Mesenteric fat pad (tissue), 1 donor: ENCODE measurements around the gene S100A6. TPM values are rescaled to one million over a fixed set of nuclear protein-coding genes. Genes with fewer than 3 reads are reported as not detected.

Source experiments
- DNase-seq: peaks from one replicate; pipeline ENCODE4 v3.0.0-alpha.2; 2020; ENCODE audit warnings: low spot score
- total RNA-seq: library from RNA; stranded (reverse); fragmentation: NEBNext Ultra II Directional; extraction: Animal tissue kit (Norgen Biotek cat#: 25700); gene quantifications from one replicate; pipeline ENCODE4 v1.2.1, GENCODE V29; 2021
- donor health status: DM: yes; HTN: yes; CAD: no.

The S100A6 gene
- total RNA-seq, 1 donor from 2014 or later: 1,184 TPM

- no peak for DNase-seq
Measured at GRCh38 chr1:153506831-153507413, 28.9 kb downstream of the S100A6 start.

GRCh38 chr1:153506386-153506785 is 29.4 kb downstream of the S100A6 start:
- DNase-seq: no peak

- no peak for DNase-seq
Measured at GRCh38 chr1:153505576-153505975, 30.2 kb downstream of the S100A6 start.

- DNase-seq: no peak
Measured at GRCh38 chr1:153503766-153504165, 32.0 kb downstream of the S100A6 start.

DNA sequence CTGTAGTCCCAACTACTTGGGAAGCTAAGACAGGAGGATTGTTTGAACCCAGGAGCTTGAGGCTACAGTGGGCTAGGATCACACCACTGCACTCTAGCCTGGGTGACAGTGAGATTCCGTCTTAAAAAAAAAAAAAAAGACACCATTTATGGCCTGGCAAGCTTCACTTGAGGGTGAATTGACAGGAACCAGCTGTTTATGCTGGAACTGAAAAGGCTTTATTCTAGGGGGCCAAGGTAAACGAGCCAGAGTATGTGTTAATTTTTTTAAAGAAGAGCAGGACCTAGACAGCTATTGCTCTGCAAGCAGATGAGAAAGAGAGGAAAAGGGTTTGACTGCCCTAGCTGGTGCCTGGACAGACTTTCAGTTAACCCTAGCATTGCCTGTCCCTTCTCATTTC is 37.0 kb downstream of the S100A6 start:
- no peak for DNase-seq

DNA sequence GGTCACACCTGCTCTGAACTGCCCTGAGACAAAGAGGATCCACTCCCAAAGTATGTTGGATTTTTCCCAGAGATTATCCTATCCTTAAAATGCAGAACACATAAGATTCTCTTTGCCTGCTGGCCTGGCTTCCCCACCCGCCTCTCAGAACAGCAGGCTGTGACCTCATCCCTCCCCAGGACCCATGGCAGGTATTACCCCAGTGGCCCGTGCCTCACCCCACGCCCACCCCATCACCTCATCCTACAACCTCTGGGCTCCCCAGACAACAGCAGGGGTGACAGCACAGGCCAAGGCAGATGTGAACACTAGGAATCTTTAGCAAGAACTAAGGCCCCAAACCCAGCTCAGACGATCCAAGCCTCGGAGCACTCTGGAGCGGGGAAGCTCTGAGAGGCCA is 40.3 kb downstream of the S100A6 start:
- no peak for DNase-seq

DNA sequence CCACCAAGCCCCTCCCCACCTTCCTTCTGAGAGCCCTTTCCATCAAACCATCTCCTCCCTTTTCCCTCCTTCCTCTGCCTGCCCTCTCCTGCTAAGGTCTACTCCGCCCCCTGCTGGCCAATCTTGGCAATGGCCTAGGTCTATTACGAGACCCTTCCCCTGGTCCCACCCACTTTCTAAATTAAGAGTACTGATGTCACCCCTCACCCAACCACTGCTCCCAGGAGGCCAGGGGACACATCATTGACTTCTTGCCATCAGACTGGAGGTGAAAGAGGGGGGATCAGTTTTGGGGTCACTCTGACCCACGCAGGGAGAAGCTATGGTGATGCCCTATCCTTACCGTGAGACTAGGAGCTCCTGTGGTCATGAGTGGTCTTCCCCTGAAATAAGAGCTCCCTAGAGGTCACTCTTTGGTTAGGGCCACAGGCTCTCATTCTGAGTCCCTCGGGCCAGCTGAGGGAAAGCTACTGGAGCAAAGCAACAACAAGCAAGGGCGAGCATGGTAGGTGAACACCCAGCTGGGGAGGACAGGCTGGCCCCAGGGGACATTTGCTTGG is 40.7 kb downstream of the S100A6 start:
- DNase-seq: no peak

DNA sequence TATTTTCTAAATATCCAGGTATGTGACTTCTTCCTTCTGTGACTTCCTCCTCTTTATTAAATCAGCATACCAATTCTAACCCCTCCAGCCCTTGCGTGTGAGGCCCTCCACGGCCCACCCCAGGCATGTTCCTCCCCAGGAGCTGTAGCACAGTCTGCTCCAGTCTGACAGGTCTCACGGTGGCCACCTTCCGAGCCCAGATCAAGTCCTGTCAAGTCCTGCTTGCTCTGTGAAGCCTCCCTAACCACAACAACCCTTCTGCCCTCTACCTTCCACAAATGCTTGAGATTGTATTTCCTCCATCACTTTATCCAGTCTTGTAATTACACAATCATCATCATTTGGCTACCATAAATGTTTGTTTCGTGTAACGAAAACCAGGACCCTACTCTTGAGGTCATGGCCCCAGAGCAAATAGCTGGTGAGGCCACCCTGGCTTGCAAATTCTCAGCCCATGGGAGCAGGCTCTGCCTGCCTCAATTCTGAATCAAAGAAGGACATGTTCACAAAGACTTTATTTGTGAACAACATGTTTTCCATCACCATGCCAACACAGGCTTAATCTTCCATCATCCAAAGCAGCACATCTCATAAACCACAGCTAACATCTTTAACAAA is 42.3 kb downstream of the S100A6 start:
- DNase-seq: no peak

DNA sequence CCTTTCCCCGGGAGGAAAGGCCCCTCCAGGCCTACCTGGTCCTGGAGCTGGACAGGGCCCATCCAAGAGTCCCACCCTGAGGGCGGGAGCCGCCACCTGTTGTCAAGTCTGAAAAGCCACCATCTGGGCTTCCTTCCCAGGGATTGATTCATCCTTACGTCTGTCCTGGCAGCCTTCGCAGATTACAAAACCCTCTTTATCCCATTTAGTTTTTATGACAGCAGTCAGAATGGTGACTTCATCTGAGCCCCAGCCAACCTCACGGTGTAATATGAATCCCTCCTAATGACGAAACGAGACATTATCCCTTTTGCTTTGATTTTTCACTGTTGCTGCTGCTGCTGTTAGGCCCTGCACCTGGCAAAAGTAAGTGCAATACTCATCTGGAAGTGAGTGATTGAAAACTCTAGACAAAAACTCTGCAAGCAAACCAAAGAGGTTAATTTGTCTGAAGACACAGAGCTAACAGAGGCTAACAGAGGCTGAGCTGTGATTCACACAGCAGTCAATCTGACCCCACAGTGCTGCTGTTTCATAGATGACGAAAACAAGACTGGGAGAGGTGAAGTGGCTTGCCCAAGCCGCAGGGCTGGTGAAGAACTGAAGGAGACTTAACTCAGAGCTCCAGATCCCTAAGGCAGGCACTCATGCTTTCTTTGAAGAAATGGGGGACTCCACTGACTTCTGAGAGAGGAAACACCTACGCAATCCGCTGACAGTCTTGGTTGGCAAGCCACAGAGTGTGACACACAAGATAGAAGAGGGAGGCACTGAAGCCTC is 45.3 kb downstream of the S100A6 start:
- DNase-seq: no peak

- DNase-seq: no peak
Measured at GRCh38 chr1:153488731-153489130, 47.1 kb downstream of the S100A6 start.

GRCh38 chr1:153487707-153488106 is 48.1 kb downstream of the S100A6 start:
- DNase-seq: no peak

- no peak for DNase-seq
Measured at GRCh38 chr1:153485863-153486262, 49.9 kb downstream of the S100A6 start.

Other genes starting within 250 kb of the S100A6 start
- gene PGLYRP3, start 223.0 kb downstream of the S100A6 start, total RNA-seq: not detected
- not detected for gene PGLYRP4, start 187.2 kb downstream of the S100A6 start, total RNA-seq
- gene S100A9, start 178.1 kb downstream of the S100A6 start, total RNA-seq: 892 TPM
- gene S100A12, start 160.4 kb downstream of the S100A6 start, total RNA-seq: 77.2 TPM
- gene S100A8, start 144.9 kb downstream of the S100A6 start, total RNA-seq: 674 TPM
- gene S100A7A, start 119.5 kb downstream of the S100A6 start, total RNA-seq: not detected
- gene S100A7, start 75.3 kb downstream of the S100A6 start, total RNA-seq: not detected
- gene S100A5, start 4.9 kb upstream of the S100A6 start, total RNA-seq: not detected
- 512 TPM for gene S100A4, start 9.8 kb upstream of the S100A6 start, total RNA-seq
- 2.2 TPM for gene S100A3, start 13.3 kb upstream of the S100A6 start, total RNA-seq
- gene S100A2, start 29.9 kb upstream of the S100A6 start, total RNA-seq: 0.58 TPM
- gene S100A16, start 77.1 kb upstream of the S100A6 start, total RNA-seq: 107 TPM
- gene S100A14, start 80.3 kb upstream of the S100A6 start, total RNA-seq: 0.35 TPM
- gene S100A13, start 91.5 kb upstream of the S100A6 start, total RNA-seq: 146 TPM
- gene S100A1, start 92.4 kb upstream of the S100A6 start, total RNA-seq: 12.6 TPM
- 55.5 TPM for gene CHTOP, start 98.1 kb upstream of the S100A6 start, total RNA-seq
- gene SNAPIN, start 122.7 kb upstream of the S100A6 start, total RNA-seq: 44.5 TPM
- gene ILF2, start 135.0 kb upstream of the S100A6 start, total RNA-seq: 116 TPM
- gene NPR1, start 142.7 kb upstream of the S100A6 start, total RNA-seq: 156 TPM
- gene INTS3, start 192.1 kb upstream of the S100A6 start, total RNA-seq: 36.7 TPM
- 87.4 TPM for gene SLC27A3, start 239.4 kb upstream of the S100A6 start, total RNA-seq